ENCODE results near the gene ITGA1.
A peak's percentile ranks its signal among the peaks of the same experiment; 100 is the strongest.

Gene ITGA1

DNA sequence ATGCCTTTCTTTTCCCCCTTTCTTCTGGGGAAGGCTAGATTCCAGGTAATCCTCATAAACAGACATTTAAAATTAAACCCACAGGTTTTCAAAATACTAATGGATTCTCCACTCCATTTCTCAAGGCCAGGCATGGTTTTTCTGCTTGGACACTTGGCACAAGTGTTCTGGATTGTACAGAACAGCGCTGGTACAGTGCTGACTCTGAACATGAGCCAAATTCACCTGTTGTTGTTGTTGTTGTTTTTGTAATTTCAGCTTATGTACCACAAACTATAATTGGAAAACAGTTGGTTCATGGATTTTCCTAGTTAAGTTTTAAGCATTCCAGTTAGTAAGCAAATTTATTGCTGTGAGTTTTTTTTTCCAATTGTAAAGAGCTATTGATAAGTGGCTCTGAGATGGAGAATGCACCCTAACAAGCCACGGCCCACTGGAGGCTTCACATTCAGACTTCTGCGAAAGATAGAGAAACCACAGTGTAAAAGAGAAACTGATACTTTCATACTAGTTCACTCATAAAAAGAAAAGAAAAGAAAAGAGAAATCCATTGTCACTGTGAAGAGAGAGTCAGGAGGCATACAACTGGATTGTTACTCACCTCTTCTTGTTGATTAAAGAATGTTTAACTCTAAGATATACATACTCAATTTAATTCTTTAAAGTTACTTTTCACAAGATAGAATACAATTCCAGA is 16.2 kb upstream of the ITGA1 start:
- peaks cover 34% of the 10 kb centered on the region for H3K4me1 ChIP-seq (ENCODE audit: insufficient read depth, low read length, poor library complexity, severe bottlenecking)
- H3K4me3 ChIP-seq (ENCODE audit: low read length, poor library complexity, severe bottlenecking): no peak overlapping the region
- H3K27me3 ChIP-seq (ENCODE audit: insufficient read depth, low read length, poor library complexity, severe bottlenecking): no peaks in the 10 kb centered on the region
- no peaks in the 10 kb centered on the region for H3F3A ChIP-seq (ENCODE audit: low read depth)
- no peaks in the 10 kb centered on the region for H4K20me1 ChIP-seq (ENCODE audit: insufficient read depth, low read length, poor library complexity, severe bottlenecking)
- peak overlapping the region; percentile 70; the same call in 1 of the 2 replicates for H2AFZ ChIP-seq (ENCODE audit: low read length)
- no peaks in the 10 kb centered on the region for H3K9me2 ChIP-seq (replicated peaks; ENCODE audit: low read depth, low read length)
- no peak for TF ChIP-seq CTCF (conservative IDR thresholded peaks at IDR 0.05; ENCODE audit: low read length)
- no peak for TF ChIP-seq EZH2phosphoT487 (IDR thresholded peaks at IDR 0.05; ENCODE audit: borderline replicate concordance)
- no peak overlapping the region for H3K9ac ChIP-seq (ENCODE audit: low read depth, low read length, poor library complexity, severe bottlenecking)
- H3K4me2 ChIP-seq (ENCODE audit: low read depth, low read length, poor library complexity, severe bottlenecking): peak overlapping the region; percentile 1
- no peaks in the 10 kb centered on the region for H3K36me3 ChIP-seq (ENCODE audit: insufficient read depth, low read length)
- no peaks in the 10 kb centered on the region for H3K79me2 ChIP-seq (ENCODE audit: insufficient read depth, low read length)
- no peaks in the 10 kb centered on the region for H3K9me3 ChIP-seq (ENCODE audit: insufficient read depth, low read depth, low read length)

- Histone ChIP-seq H3K9me2 (replicated peaks; ENCODE audit: low read depth, low read length) (no peaks in the 10 kb centered on the region), H3K27me3 (ENCODE audit: insufficient read depth, low read length, poor library complexity, severe bottlenecking) (no peaks in the 10 kb centered on the region), H4K20me1 (ENCODE audit: insufficient read depth, low read length, poor library complexity, severe bottlenecking) (no peaks in the 10 kb centered on the region), H3K4me1 (ENCODE audit: insufficient read depth, low read length, poor library complexity, severe bottlenecking) (peaks cover 41% of the 10 kb centered on the region), H3K9ac (ENCODE audit: low read depth, low read length, poor library complexity, severe bottlenecking) (no peak overlapping the region), H3K79me2 (ENCODE audit: insufficient read depth, low read length) (no peaks in the 10 kb centered on the region), H3K4me2 (ENCODE audit: low read depth, low read length, poor library complexity, severe bottlenecking) (no peak overlapping the region), H3K36me3 (ENCODE audit: insufficient read depth, low read length) (no peaks in the 10 kb centered on the region), H3K4me3 (ENCODE audit: low read length, poor library complexity, severe bottlenecking) (no peak overlapping the region), H3F3A (ENCODE audit: low read depth) (no peaks in the 10 kb centered on the region), H2AFZ (ENCODE audit: low read length) (no peak overlapping the region), H3K9me3 (ENCODE audit: insufficient read depth, low read depth, low read length) (no peaks in the 10 kb centered on the region)
- TF ChIP-seq EZH2phosphoT487 (IDR thresholded peaks at IDR 0.05; ENCODE audit: borderline replicate concordance) (no peak), CTCF (conservative IDR thresholded peaks at IDR 0.05; ENCODE audit: low read length) (no peak)
Observed at GRCh38 chr5:52772668-52773067, 15.0 kb upstream of the ITGA1 start.

- H3F3A ChIP-seq (ENCODE audit: low read depth): no peaks in the 10 kb centered on the region
- no peak overlapping the region for H3K4me2 ChIP-seq (ENCODE audit: low read depth, low read length, poor library complexity, severe bottlenecking)
- H3K9me2 ChIP-seq (replicated peaks; ENCODE audit: low read depth, low read length): no peaks in the 10 kb centered on the region
- no peaks in the 10 kb centered on the region for H3K9me3 ChIP-seq (ENCODE audit: insufficient read depth, low read depth, low read length)
- no peak overlapping the region for H3K9ac ChIP-seq (ENCODE audit: low read depth, low read length, poor library complexity, severe bottlenecking)
- no peaks in the 10 kb centered on the region for H3K36me3 ChIP-seq (ENCODE audit: insufficient read depth, low read length)
- H4K20me1 ChIP-seq (ENCODE audit: insufficient read depth, low read length, poor library complexity, severe bottlenecking): no peaks in the 10 kb centered on the region
- H3K4me3 ChIP-seq (ENCODE audit: low read length, poor library complexity, severe bottlenecking): no peak overlapping the region
- no peaks in the 10 kb centered on the region for H3K27me3 ChIP-seq (ENCODE audit: insufficient read depth, low read length, poor library complexity, severe bottlenecking)
- H2AFZ ChIP-seq (ENCODE audit: low read length): no peak overlapping the region
- H3K4me1 ChIP-seq (ENCODE audit: insufficient read depth, low read length, poor library complexity, severe bottlenecking): peaks cover 41% of the 10 kb centered on the region
- H3K79me2 ChIP-seq (ENCODE audit: insufficient read depth, low read length): no peaks in the 10 kb centered on the region
- TF ChIP-seq EZH2phosphoT487 (IDR thresholded peaks at IDR 0.05; ENCODE audit: borderline replicate concordance) (no peak), CTCF (conservative IDR thresholded peaks at IDR 0.05; ENCODE audit: low read length) (no peak)
Observed at GRCh38 chr5:52773342-52773741, 14.4 kb upstream of the ITGA1 start.

Data from Loucy (cell line).